Upper lobe of right lung (tissue), 1 donor: Measurements from ENCODE around the gene CRHR1. TPM values are rescaled to one million over a fixed set of nuclear protein-coding genes. Genes with fewer than 3 reads are reported as not detected.

Experiments used
- ATAC-seq: fragments of 200-7000 bp; cut with Tn5 transposase; one replicate; pipeline ENCODE4 v1.9.1; 2020; ENCODE audit warnings: mild to moderate bottlenecking, moderate library complexity
- DNase-seq: peaks from one replicate; pipeline ENCODE4 v3.0.0-alpha.2; 2020
- H3K27ac ChIP-seq: fragments of 200-600 bp; one replicate; pipeline ENCODE4 v1.8.0; 2022
- H3K27me3 ChIP-seq: fragments of 200-600 bp; one replicate; pipeline ENCODE4 v1.8.0; 2022; ENCODE audit warnings: mild to moderate bottlenecking
- H3K36me3 ChIP-seq: fragments of 200-600 bp; one replicate; pipeline ENCODE4 v1.8.0; 2022
- H3K4me1 ChIP-seq: fragments of 200-600 bp; one replicate; pipeline ENCODE4 v1.8.0; 2022
- H3K4me3 ChIP-seq: fragments of 200-600 bp; one replicate; pipeline ENCODE4 v1.8.0; 2022; ENCODE audit warnings: mild to moderate bottlenecking
- H3K9me3 ChIP-seq: fragments of 200-600 bp; one replicate; pipeline ENCODE4 v1.8.0; 2022
- intact Hi-C: fragments of 100-400 bp; cut with DNase I; formaldehyde crosslinking; loops from one replicate; pipeline ENCODE4 v1.11.0; 2022
- total RNA-seq: library from RNA; stranded (reverse); fragmentation: NEBNext Ultra II Directional; extraction: Animal tissue kit (Norgen Biotek cat#: 25700); gene quantifications from one replicate; pipeline ENCODE4 v1.2.1, GENCODE V29; 2021
- TF ChIP-seq, protein P1 (sequence below): fragments of 200-600 bp; IDR thresholded peaks from one replicate; pipeline ENCODE4 v1.8.0; 2022; ENCODE audit warnings: antibody characterized with exemption
- donor health status: DM: no; HTN: yes; CAD: no; lungs with severe emphysema.

Gene CRHR1
- total RNA-seq, 1 donor from 2014 or later: not detected

DNA sequence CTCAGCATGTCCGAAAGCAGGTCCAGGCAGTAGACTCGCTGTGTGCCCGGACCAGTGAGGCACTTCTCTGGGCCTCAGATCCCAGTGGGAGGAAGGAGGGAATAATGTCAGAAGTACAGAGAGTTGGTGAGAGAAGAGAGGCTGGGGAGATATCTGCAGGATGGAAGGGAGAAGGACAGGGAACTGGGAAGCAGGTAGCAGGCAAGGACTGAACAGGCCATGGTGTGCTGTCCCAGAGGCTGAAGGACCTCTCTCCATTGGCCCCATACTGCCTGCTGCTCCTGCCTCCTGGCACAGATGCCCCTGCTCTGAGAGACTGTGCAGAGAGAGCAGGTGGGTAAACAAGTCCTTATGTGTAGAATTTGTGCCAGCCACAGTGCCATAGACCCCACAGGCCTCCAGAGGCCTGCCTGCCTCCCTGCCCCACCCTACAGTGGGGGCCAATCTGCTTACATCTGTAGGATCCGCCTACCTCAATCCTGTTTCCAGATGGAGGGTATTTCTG is 34.2 kb upstream of the CRHR1 start:
- H3K27ac ChIP-seq: no peak overlapping the region
- DNase-seq (no peak), ATAC-seq (no peak)
- TF ChIP-seq, protein P1, sequence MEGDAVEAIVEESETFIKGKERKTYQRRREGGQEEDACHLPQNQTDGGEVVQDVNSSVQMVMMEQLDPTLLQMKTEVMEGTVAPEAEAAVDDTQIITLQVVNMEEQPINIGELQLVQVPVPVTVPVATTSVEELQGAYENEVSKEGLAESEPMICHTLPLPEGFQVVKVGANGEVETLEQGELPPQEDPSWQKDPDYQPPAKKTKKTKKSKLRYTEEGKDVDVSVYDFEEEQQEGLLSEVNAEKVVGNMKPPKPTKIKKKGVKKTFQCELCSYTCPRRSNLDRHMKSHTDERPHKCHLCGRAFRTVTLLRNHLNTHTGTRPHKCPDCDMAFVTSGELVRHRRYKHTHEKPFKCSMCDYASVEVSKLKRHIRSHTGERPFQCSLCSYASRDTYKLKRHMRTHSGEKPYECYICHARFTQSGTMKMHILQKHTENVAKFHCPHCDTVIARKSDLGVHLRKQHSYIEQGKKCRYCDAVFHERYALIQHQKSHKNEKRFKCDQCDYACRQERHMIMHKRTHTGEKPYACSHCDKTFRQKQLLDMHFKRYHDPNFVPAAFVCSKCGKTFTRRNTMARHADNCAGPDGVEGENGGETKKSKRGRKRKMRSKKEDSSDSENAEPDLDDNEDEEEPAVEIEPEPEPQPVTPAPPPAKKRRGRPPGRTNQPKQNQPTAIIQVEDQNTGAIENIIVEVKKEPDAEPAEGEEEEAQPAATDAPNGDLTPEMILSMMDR: no peak
- intact Hi-C loops: no loop called here
- H3K4me3 ChIP-seq: no peak overlapping the region
- H3K36me3 ChIP-seq: no peaks in the 10 kb centered on the region
- H3K27me3 ChIP-seq: peaks cover 16% of the 10 kb centered on the region
- H3K4me1 ChIP-seq: no peaks in the 10 kb centered on the region
- no peaks in the 10 kb centered on the region for H3K9me3 ChIP-seq

DNA sequence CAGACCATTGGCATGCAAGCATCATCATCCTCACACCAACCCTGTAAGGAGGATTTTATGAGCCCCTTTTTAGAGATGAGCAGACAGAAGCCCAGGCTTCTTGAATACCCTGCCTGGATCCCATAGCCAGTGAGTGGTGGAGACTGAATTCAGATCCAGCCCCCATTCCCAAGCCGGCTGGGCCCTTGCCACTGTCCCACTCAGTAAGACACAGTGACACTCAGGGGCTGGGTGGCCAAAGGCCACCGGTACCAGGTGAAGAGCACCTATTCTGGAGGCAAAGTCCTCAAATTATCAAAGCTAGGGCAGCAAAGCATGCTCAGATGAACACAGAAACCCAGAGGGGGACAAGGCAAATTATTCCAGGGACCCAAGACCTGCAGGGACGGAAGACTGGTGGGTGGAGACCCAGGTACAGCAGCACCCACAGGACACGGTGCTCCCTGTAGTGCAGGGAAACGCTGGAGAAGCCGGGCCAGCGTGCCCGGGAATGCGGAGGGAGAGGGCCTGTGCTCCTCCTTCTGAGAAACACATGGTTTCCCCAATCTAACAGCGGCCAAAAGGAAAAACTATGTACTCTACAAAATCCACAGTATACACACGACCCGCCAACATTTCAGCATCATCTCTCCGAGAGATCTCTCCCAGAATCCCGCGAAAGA is 33.2 kb upstream of the CRHR1 start:
- H3K4me3 ChIP-seq: no peak overlapping the region
- TF ChIP-seq, protein P1: no peak
- no peak for DNase-seq
- no peaks in the 10 kb centered on the region for H3K9me3 ChIP-seq
- H3K4me1 ChIP-seq: no peaks in the 10 kb centered on the region
- ATAC-seq: no peak
- intact Hi-C loops: no loop called here
- peaks cover 16% of the 10 kb centered on the region for H3K27me3 ChIP-seq
- H3K27ac ChIP-seq: no peak overlapping the region
- no peaks in the 10 kb centered on the region for H3K36me3 ChIP-seq

DNA sequence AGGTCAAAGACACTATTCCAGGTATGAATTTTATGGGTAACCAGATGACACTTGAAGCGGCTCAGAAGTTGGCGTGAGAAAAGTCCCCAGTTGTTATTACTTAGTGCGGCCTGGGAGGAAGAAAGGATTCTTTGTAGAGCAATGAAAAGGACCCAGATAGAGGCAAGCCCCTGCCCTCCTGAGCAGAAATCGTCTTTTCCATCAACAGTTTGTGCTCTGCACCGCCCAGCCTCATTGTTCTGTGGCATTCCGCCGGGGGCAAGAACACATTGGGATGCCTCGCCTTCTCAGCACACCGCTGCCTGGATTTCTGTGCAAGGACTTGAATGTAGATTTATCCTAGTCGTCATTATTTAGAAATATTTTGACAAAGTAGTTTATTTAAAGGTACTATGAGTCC is 32.7 kb upstream of the CRHR1 start:
- no peaks in the 10 kb centered on the region for H3K4me1 ChIP-seq

DNA sequence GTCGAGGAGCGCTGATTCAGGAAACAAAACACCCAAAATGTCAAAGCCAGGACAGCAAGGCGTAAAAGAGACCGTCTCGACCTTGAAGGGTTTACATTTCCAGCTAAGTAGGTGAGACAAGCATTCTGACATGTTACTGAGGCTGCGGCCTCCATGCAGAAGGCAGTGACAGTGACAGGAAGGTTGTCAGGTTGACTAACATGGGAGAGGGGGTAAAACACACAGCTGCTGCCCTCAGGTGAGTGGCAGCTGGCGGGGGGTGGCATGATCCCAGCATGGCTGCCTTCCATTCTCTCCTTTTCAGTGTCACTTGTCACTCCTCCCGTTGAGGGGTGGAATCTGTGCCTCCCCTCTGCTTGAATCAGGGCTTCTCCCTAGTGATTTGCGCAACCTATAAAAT is 31.9 kb upstream of the CRHR1 start:
- intact Hi-C loops: no loop called here
- DNase-seq: no peak
- H3K27ac ChIP-seq: no peak overlapping the region

More for the DNA sequence above, 32.7 kb upstream of the CRHR1 start:
- no peak for DNase-seq
- no peak overlapping the region for H3K4me3 ChIP-seq
- TF ChIP-seq, protein P1: no peak
- intact Hi-C loops: no loop called here
- ATAC-seq: no peak
- peaks cover 12% of the 10 kb centered on the region for H3K27me3 ChIP-seq
- no peaks in the 10 kb centered on the region for H3K9me3 ChIP-seq
- no peaks in the 10 kb centered on the region for H3K36me3 ChIP-seq
- no peak overlapping the region for H3K27ac ChIP-seq

DNA sequence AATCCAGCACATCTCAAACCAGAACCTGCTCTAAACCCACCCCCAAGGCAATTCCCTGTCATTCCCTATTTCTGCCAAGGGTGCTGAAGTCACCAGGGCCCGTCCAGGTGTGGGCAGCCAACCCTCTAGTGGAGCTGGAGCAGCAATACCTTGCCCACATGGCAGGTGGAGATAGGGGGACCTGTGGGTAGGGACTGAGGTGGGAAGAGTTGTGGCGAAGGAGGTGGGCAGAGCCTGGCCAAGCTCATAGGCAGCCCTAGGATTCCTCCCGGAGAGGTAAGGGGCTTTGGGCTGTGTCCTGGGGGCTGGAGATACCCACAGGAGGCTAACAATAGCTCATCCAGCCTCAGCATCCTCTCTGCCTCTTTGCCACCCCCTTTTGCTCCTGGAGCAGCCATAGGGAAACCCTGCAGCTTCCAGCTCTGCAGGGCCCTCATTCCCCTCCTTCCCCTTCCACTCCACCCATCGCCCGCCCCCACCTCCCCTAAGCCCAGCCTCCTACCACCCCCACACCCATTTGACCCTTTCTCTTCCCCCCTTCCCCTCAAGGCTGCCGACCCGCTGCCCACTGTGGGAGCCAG is 30.4 kb upstream of the CRHR1 start:
- Histone ChIP-seq H3K27ac (no peak overlapping the region), H3K9me3 (no peaks in the 10 kb centered on the region), H3K27me3 (peaks cover 12% of the 10 kb centered on the region), H3K36me3 (no peaks in the 10 kb centered on the region), H3K4me1 (no peaks in the 10 kb centered on the region), H3K4me3 (no peak overlapping the region)
- intact Hi-C loops: no loop called here
- no peak for DNase-seq
- TF ChIP-seq, protein P1: no peak
- ATAC-seq: no peak

More for the DNA sequence above, 31.9 kb upstream of the CRHR1 start:
- TF ChIP-seq, protein P1: no peak
- Histone ChIP-seq H3K36me3 (no peaks in the 10 kb centered on the region), H3K4me3 (no peak overlapping the region), H3K27me3 (peaks cover 12% of the 10 kb centered on the region), H3K4me1 (no peaks in the 10 kb centered on the region), H3K9me3 (no peaks in the 10 kb centered on the region)
- ATAC-seq: no peak
